T-cell (primary cell): ENCODE data around the gene TLCD3B. TPM values are rescaled to one million over a fixed set of nuclear protein-coding genes. Genes with fewer than 3 reads are reported as not detected.

ENCODE experiments used
- ATAC-seq, 4 experiments: fragments of 200-7000 bp in 3 of 4; fragments of 150-1000 bp in 1 of 4; cut with Tn5 transposase; replicated peaks in 1 of 4; 1 replicate in 3 of 4; 2 replicates in 1 of 4; pipeline ENCODE4 v1.10.0; 2021; ENCODE audit warnings: moderate library complexity in 3 of 4, mild to moderate bottlenecking in 2 of 4, moderate number of reproducible peaks in 1 of 4
- CTCF ChIA-PET, 2 donors: fragments of 300-600 bp; sonication (Branson Sonifier 250); formaldehyde crosslinking; loops; one replicate each; lab custom pipeline; 2022; ENCODE audit warnings: antibody characterized with exemption in 2 of 2; lab: Charles Lee
- POLR2A ChIA-PET, 2 donors: fragments of 300-600 bp; sonication (Branson Sonifier 250); formaldehyde crosslinking; loops; one replicate each; lab custom pipeline; 2022; ENCODE audit warnings: antibody characterized with exemption in 2 of 2; lab: Charles Lee
- DNase-seq, 35 experiments: peaks; one replicate each; pipeline versions ENCODE4 v3.0.0 to v3.0.0-alpha.2; 2013 to 2023
- H3K27ac ChIP-seq: one replicate; pipeline ENCODE4 v1.5.1; 2013; ENCODE audit warnings: low read length
- H3K27me3 ChIP-seq, 2 experiments: replicated peaks in 1 of 2; 1 replicate in 1 of 2; 2 replicates in 1 of 2; pipeline versions ENCODE4 v1.6.1 to v1.7.0; 2013; ENCODE audit warnings: low read length in 1 of 2, mixed read lengths in 1 of 2; ENCODE audit not compliant: control insufficient read depth in 2 of 2, insufficient read depth in 2 of 2; ENCODE audit errors: extremely low read depth in 1 of 2
- H3K36me3 ChIP-seq, 2 donors: 1 replicate in 1 of 2; 2 replicates in 1 of 2; pipeline versions ENCODE4 v1.6.1 to v1.7.0; 2013; ENCODE audit warnings: low read length in 1 of 2; ENCODE audit not compliant: control insufficient read depth in 2 of 2, insufficient read depth in 1 of 2; ENCODE audit errors: extremely low read depth in 1 of 2
- H3K4me1 ChIP-seq, 2 experiments: 1 replicate in 1 of 2; 2 replicates in 1 of 2; pipeline versions ENCODE4 v1.6.1 to v1.7.0; 2013; ENCODE audit warnings: low read length in 2 of 2, mixed read lengths in 1 of 2; ENCODE audit not compliant: insufficient read depth in 2 of 2, control insufficient read depth in 1 of 2; ENCODE audit errors: extremely low read depth in 1 of 2
- H3K4me3 ChIP-seq, 2 donors: 1 replicate in 1 of 2; 2 replicates in 1 of 2; pipeline versions ENCODE4 v1.5.1 to v1.7.0; 2013; ENCODE audit warnings: mild to moderate bottlenecking in 2 of 2, low read length in 1 of 2, moderate library complexity in 1 of 2; ENCODE audit not compliant: control insufficient read depth in 1 of 2; ENCODE audit errors: extremely low read depth in 1 of 2
- H3K9me3 ChIP-seq: 2 replicates; pipeline ENCODE4 v1.7.0; 2013
- H3K27ac Mint-ChIP-seq, 2 donors: one replicate each; pipeline ENCODE4 v1.8.0; 2020 to 2021; ENCODE audit warnings: mild to moderate bottlenecking in 2 of 2, mixed read lengths in 2 of 2
- H3K27me3 Mint-ChIP-seq, 2 donors: one replicate each; pipeline ENCODE4 v1.8.0; 2021 to 2022; ENCODE audit warnings: mixed read lengths in 2 of 2
- H3K36me3 Mint-ChIP-seq: one replicate; pipeline ENCODE4 v1.8.0; 2021; ENCODE audit warnings: mixed read lengths
- H3K4me1 Mint-ChIP-seq, 3 donors: one replicate each; pipeline ENCODE4 v1.8.0; 2020 to 2022; ENCODE audit warnings: mixed read lengths in 3 of 3, mild to moderate bottlenecking in 1 of 3
- H3K4me3 Mint-ChIP-seq, 3 donors: one replicate each; pipeline ENCODE4 v1.8.0; 2020 to 2022; ENCODE audit warnings: mild to moderate bottlenecking in 3 of 3, mixed read lengths in 3 of 3, moderate library complexity in 3 of 3
- H3K9me3 Mint-ChIP-seq, 3 donors: one replicate each; pipeline ENCODE4 v1.8.0; 2020 to 2022; ENCODE audit warnings: mixed read lengths in 3 of 3
- WGBS: methylation state at CpG from one replicate; pipeline ENCODE4 v1.1.5; 2013; ENCODE audit warnings: missing lambda C conversion rate; ENCODE audit not compliant: insufficient coverage; 5-methylcytosine and 5-hydroxymethylcytosine counted together
- total RNA-seq, 35 experiments: library from RNA in 6 of 35; stranded (reverse) in 6 of 35; fragments of 120-200 nt in 1 of 35; gene quantifications; one replicate each; pipeline versions ENCODE4 v1.2.1 to v1.2.4 and lab custom pipeline; 2013 to 2026

The TLCD3B gene
- total RNA-seq, 5 donors from 2014 or later (not counting 1 experiment from before 2014, with no cell fraction given) = 0.25 to 0.32 (median 0.25) TPM; not detected in 2

- no peak for DNase-seq
- Histone ChIP-seq H3K4me3 (no peak overlapping the region), H3K27me3 (no peaks in the 10 kb centered on the region), H3K27ac (no peak overlapping the region), H3K36me3 (peaks cover 18 to 56% of the 10 kb centered on the region in 2 donors), H3K9me3 (no peaks in the 10 kb centered on the region), H3K4me1 (peaks cover 6 to 20% of the 10 kb centered on the region in 2 experiments)
- peaks cover 22% of the 10 kb centered on the region for H3K36me3 Mint-ChIP-seq
- POLR2A ChIA-PET = interaction anchor here in 1 of 2 donors (0.6 kb wide), 1 partner anchor 71 kb away, joined by 4 read pairs; no protein-coding TSS in a partner anchor
- CTCF ChIA-PET = no interaction called here
- peaks cover 14 to 28% (median 24%) of the 10 kb centered on the region in 3 donors for H3K4me1 Mint-ChIP-seq
- H3K9me3 Mint-ChIP-seq = no peaks in the 10 kb centered on the region
- no peak overlapping the region for H3K4me3 Mint-ChIP-seq
- H3K27me3 Mint-ChIP-seq = no peaks in the 10 kb centered on the region
- no peak for ATAC-seq
- no CpG with 5 or more reads among the region's 5 CpGs for WGBS
- H3K27ac Mint-ChIP-seq = no peak overlapping the region
These were observed 39.5 kb downstream of the TLCD3B start for GRCh38 chr16:29991571-29991904.

DNA sequence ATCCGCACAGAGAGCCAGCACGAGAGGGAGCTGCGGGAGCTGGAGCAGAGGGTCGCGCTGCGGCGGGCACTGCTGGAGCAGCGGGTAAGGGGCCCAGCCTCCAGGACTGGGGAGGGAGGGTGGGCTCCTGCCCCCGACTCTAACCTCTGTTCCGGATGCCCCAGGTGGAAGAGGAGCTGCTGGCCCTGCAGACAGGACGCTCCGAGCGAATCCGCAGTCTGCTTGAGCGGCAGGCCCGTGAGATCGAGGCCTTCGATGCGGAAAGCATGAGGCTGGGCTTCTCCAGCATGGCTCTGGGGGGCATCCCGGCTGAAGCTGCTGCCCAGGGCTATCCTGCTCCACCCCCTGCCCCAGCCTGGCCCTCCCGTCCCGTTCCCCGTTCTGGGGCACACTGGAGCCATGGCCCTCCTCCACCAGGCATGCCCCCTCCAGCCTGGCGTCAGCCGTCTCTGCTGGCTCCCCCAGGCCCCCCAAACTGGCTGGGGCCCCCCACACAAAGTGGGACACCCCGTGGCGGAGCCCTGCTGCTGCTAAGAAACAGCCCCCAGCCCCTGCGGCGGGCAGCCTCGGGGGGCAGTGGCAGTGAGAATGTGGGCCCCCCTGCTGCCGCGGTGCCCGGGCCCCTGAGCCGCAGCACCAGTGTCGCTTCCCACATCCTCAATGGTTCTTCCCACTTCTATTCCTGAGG, 40.0 kb downstream of the TLCD3B start:
- POLR2A ChIA-PET = interaction anchor here in 1 of 2 donors (0.6 kb wide), 1 partner anchor 72 kb away, joined by 4 read pairs; no protein-coding TSS in a partner anchor
- Mint-ChIP-seq H3K9me3 (no peaks in the 10 kb centered on the region), H3K4me1 (peaks cover 14 to 23% (median 19%) of the 10 kb centered on the region in 3 donors), H3K36me3 (peaks cover 27% of the 10 kb centered on the region), H3K27ac (no peak overlapping the region), H3K4me3 (no peak overlapping the region), H3K27me3 (no peaks in the 10 kb centered on the region)
- DNase-seq = no peak
- Histone ChIP-seq H3K27ac (no peak overlapping the region), H3K4me3 (no peak overlapping the region), H3K4me1 (peaks cover 5 to 16% of the 10 kb centered on the region in 2 experiments), H3K9me3 (no peaks in the 10 kb centered on the region), H3K36me3 (peaks cover 18 to 61% of the 10 kb centered on the region in 2 donors), H3K27me3 (no peaks in the 10 kb centered on the region)
- ATAC-seq = no peak
- WGBS = 97% methylated on average over 18 of the region's 35 CpGs
- CTCF ChIA-PET = no interaction called here

DNA sequence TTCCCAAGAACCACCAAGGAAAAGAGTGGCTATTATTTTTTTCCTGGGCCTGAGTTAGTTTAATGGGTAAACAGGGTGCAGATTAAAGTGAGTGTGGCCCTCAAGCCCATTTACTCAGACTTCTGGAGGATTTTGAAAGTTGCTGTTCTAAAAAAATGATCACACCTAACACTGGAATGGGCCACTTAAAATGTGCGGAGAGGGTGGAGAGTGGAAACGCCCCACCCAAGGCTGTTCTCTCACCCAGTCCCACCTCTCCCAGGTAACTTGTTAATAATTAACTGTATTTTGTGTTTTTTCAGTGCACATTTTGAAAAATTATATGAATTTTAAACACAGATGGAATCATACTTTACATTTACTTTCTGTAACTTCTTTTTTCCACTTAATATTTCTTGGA, 41.0 kb downstream of the TLCD3B start:
- H3K4me3 Mint-ChIP-seq = no peak overlapping the region
- ChIA-PET POLR2A (no interaction called here), CTCF (no interaction called here)
- ATAC-seq (no peak), DNase-seq (no peak)
- Histone ChIP-seq H3K27ac (no peak overlapping the region), H3K4me3 (no peak overlapping the region), H3K36me3 (peaks cover 21 to 71% of the 10 kb centered on the region in 2 donors), H3K27me3 (no peaks in the 10 kb centered on the region), H3K9me3 (no peaks in the 10 kb centered on the region), H3K4me1 (peaks cover 5 to 13% of the 10 kb centered on the region in 2 experiments)
- peaks cover 31% of the 10 kb centered on the region for H3K36me3 Mint-ChIP-seq
- WGBS = no CpG with 5 or more reads among the region's 2 CpGs
- H3K27me3 Mint-ChIP-seq = no peaks in the 10 kb centered on the region
- no peak overlapping the region for H3K27ac Mint-ChIP-seq
- peaks cover 10 to 14% (median 13%) of the 10 kb centered on the region in 3 donors for H3K4me1 Mint-ChIP-seq
- no peaks in the 10 kb centered on the region for H3K9me3 Mint-ChIP-seq

- WGBS = 96% methylated on average over 21 of the region's 23 CpGs
- no peaks in the 10 kb centered on the region for H3K9me3 Mint-ChIP-seq
- Histone ChIP-seq H3K4me3 (no peak overlapping the region), H3K36me3 (peaks cover 21 to 78% of the 10 kb centered on the region in 2 donors), H3K4me1 (peaks cover 0 to 5% of the 10 kb centered on the region in 2 experiments), H3K27ac (no peak overlapping the region), H3K27me3 (no peaks in the 10 kb centered on the region), H3K9me3 (no peaks in the 10 kb centered on the region)
- peaks cover 34% of the 10 kb centered on the region for H3K36me3 Mint-ChIP-seq
- POLR2A ChIA-PET = no interaction called here
- ATAC-seq = no peak
- H3K4me1 Mint-ChIP-seq = peaks cover 3 to 6% (median 6%) of the 10 kb centered on the region in 3 donors
- CTCF ChIA-PET = no interaction called here
- DNase-seq = no peak
- H3K27me3 Mint-ChIP-seq = no peaks in the 10 kb centered on the region
- H3K27ac Mint-ChIP-seq = no peak overlapping the region
- H3K4me3 Mint-ChIP-seq = no peak overlapping the region
These were observed 41.8 kb downstream of the TLCD3B start for GRCh38 chr16:29989111-29989858.

DNA sequence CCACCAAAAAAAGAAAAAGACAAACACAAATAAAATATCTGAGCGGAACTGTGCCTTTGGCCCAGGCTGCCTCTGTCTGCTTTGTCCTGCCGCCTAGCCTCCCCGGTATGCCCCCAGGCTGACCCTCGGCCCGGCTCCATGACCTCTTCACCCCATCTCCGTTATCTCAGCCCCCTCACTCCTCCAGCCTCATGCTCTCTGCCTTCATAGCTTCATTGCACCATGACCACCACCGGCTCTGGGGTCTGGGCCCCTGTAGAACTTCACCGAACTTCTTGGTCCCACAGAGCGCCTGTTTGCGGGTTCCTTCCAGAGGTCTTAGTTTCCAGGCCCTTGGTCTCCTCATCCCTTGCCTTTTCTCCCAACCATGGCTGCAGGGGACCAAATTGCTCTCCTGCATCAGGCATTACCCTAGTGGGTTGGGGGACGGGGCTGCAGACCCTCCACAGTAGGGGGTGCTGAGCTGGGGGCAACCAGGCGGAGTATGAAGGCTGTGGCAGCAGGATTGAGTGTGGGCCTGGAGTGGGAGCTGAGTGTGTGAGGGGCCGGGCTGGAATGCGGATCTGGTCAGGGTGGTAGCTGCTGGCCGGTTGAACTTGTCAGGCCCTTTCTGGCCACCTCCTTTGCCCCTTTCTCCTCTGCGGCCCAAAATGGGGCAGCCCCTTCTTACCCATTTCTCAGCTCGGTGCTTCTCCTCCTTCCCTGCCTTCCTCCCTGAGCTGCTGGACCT, 42.6 kb downstream of the TLCD3B start:
- H3K27me3 ChIP-seq = no peaks in the 10 kb centered on the region
- H3K4me1 ChIP-seq = no peaks in the 10 kb centered on the region
- peaks cover 41% of the 10 kb centered on the region for H3K36me3 Mint-ChIP-seq
- ATAC-seq (no peak), DNase-seq (no peak)
- H3K9me3 ChIP-seq = no peaks in the 10 kb centered on the region
- H3K4me3 Mint-ChIP-seq = no peak overlapping the region
- no peaks in the 10 kb centered on the region for H3K27me3 Mint-ChIP-seq
- POLR2A ChIA-PET = no interaction called here
- CTCF ChIA-PET = no interaction called here
- no peak overlapping the region for H3K4me3 ChIP-seq
- 96% methylated on average over 11 of the region's 17 CpGs for WGBS
- no peak overlapping the region for H3K27ac ChIP-seq
- no peak overlapping the region for H3K27ac Mint-ChIP-seq
- H3K36me3 ChIP-seq = peaks cover 18 to 81% of the 10 kb centered on the region in 2 donors
- H3K4me1 Mint-ChIP-seq = no peaks in the 10 kb centered on the region
- H3K9me3 Mint-ChIP-seq = no peaks in the 10 kb centered on the region

DNA sequence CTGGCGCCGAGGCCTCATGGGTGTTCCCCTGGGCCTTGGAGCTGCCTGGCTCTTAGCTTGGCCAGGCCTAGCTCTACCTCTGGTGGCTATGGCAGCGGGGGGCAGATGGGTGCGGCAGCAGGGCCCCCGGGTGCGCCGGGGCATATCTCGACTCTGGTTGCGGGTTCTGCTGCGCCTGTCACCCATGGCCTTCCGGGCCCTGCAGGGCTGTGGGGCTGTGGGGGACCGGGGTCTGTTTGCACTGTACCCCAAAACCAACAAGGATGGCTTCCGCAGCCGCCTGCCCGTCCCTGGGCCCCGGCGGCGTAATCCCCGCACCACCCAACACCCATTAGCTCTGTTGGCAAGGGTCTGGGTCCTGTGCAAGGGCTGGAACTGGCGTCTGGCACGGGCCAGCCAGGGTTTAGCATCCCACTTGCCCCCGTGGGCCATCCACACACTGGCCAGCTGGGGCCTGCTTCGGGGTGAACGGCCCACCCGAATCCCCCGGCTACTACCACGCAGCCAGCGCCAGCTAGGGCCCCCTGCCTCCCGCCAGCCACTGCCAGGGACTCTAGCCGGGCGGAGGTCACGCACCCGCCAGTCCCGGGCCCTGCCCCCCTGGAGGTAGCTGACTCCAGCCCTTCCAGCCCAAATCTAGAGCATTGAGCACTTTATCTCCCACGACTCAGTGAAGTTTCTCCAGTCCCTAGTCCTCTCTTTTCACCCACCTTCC, 43.5 kb downstream of the TLCD3B start:
- no peak overlapping the region for H3K27ac Mint-ChIP-seq
- H3K4me3 Mint-ChIP-seq = no peak overlapping the region
- 97% methylated on average over 35 of the region's 35 CpGs for WGBS
- H3K36me3 Mint-ChIP-seq = peaks cover 49% of the 10 kb centered on the region
- H3K4me1 ChIP-seq = no peaks in the 10 kb centered on the region
- DNase-seq (no peak), ATAC-seq (peak in 1 of 4 experiments; percentile 26)
- no peak overlapping the region for H3K27ac ChIP-seq
- H3K4me1 Mint-ChIP-seq = no peaks in the 10 kb centered on the region
- H3K36me3 ChIP-seq = peaks cover 15 to 82% of the 10 kb centered on the region in 2 donors
- ChIA-PET POLR2A (no interaction called here), CTCF (no interaction called here)
- no peaks in the 10 kb centered on the region for H3K9me3 ChIP-seq
- H3K27me3 ChIP-seq = no peaks in the 10 kb centered on the region
- no peaks in the 10 kb centered on the region for H3K9me3 Mint-ChIP-seq
- no peaks in the 10 kb centered on the region for H3K27me3 Mint-ChIP-seq
- H3K4me3 ChIP-seq = no peak overlapping the region
